GM18867 (cell line): Measurements from ENCODE around the gene CCM2L.

Experiments
- ATAC-seq: cut with Tn5 transposase; IDR thresholded peaks from one replicate; pipeline ENCODE4 v1.9.1; 2021; ENCODE audit warnings: mild to moderate bottlenecking, moderate library complexity; ENCODE audit not compliant: unreplicated experiment

The CCM2L gene

DNA sequence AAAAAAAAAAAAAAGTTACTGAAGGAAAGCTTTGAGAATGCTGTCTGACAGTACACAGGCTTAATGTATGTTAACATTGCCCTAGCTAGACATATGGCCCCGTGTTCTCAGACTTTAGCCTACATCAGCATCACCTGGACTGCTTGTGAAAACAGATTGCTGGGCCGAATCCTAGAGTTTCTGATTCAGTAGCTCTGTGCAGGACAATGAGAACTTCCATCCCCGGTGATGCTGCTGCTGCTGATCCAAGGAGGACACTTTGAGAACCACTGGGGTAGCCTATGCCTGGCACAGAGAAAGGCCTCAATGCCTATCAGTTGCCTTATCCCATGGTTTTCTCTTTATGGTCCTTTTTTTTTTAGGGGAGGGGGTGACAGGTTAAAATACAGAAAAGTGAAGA is 43.4 kb downstream of the CCM2L start:
- ATAC-seq: no peak

DNA sequence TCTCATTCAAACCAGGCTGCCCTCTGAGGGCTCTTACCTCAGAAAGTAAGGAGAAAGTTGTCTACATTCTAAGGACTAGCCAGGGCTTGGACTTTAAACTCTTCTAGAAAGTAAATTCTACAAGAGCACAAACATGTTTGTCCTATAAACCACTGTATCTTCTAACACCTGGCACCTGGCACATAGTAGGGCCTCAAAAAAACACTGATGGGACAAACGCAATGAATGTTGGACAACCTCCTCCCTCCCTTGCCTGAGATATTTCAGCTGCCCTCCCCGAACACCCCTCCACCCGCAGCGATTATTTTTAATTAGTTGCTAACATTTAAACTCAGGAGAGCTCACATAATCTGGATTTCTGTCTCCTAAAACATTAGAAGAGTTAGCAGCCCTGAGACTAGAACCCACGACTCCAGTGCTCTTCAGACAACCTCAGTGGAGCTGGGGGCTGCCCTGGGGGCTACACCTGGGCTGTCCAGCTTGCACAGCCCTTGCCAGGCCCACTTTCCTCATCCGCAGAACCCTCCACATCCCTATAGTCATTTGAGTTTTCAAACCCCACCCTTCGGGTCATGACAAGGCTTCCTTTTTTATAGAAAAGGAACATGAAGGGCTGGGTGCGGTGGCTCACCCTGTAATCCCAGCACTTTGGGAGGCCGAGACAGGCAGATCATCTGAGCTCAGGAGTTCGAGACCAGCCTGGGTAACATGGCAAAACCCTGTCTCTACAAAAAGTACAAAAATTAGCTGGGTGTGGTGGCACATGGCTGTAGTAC is 46.7 kb downstream of the CCM2L start:
- no peak for ATAC-seq

GRCh38 chr20:32057656-32058184 is 47.5 kb downstream of the CCM2L start:
- no peak for ATAC-seq

DNA sequence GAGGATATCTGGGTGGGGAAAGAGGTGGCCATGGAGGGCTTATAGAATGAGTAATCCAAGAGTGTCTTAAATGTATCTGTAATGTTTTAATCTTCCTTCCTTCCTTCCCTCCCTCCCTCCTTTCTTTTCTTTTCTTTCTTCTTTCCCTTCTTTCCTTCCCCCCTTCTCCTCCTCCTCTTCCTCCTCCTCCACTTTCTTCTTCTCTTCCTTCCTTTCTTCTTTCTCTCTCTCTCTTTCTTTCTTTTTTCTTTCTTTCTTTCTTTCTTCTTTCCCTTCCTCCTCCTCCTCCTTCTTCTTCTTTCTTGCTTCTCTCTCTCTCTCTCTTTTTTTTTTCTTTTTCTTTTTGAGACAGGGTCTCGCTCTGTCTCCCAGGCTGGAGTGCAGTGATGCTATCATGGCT is 49.0 kb downstream of the CCM2L start:
- ATAC-seq: no peak

DNA sequence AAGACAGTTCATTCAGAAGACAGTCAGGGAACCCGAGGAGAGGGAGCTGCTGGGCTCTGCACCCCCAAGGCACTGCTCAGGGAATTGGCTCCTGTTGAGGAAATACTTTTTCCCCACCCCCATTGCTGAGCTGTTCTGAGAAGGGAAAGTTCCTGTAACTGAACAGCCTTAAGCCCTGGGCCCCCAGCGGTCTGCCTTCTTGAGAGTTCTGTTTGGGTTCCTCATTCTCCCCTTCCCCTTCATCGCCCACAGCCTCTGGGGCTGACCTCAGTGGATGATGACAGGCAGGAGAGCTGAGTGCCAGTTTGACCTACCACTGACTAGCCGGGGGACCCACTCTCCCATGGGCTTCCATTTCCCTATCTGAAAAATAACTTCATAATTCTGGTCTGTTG is 52.5 kb downstream of the CCM2L start:
- no peak for ATAC-seq

- no peak for ATAC-seq
Observed at GRCh38 chr20:32063695-32064094, 53.5 kb downstream of the CCM2L start.

DNA sequence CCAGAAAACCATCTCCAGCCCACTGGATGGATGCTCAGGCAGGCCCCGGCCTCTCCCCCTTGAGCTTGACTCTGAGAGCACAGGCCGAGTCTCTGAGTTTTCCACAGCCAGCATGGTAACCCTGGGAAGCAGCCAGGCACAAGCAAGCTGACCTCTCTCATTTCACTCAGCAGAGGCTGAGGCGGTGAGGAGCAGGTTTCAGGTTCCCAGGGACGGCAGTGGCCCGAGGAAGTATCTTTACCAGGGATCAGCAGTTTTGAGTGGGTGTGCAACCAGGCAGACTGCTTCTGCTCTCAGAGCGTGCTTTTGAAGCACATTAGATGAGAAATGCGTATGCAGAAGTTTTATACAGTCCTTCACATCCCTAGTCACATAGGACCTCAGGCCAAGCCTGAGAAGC is 54.4 kb downstream of the CCM2L start:
- no peak for ATAC-seq

DNA sequence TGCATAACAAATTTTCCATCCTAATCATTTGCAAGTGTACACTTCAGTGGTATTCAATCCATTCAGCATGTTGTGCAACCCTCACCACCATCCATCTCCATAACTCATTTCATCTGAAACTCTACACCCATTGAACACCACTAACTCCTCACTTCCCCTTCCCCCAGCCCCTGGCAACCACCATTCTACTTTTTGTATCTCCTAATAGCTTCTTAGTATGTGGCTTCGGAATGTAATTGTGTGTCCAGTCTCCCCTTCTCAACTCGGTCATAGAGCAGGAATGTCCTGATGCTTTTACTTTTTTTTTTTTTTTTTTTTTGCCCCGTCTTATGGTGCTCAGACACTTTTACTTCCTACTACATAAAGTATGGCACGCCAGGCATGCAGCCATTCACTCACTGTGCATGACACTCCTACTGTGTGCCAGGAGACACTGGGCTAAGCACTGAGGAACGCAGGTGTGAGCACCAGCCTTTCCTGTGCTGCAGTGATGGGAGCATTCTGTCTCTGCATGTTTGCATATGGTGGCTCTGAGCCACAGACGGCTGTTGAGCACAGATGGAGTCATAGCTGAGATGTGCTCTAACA is 57.1 kb downstream of the CCM2L start:
- no peak for ATAC-seq

- ATAC-seq: no peak
Observed at GRCh38 chr20:32068174-32068573, 57.9 kb downstream of the CCM2L start.

DNA sequence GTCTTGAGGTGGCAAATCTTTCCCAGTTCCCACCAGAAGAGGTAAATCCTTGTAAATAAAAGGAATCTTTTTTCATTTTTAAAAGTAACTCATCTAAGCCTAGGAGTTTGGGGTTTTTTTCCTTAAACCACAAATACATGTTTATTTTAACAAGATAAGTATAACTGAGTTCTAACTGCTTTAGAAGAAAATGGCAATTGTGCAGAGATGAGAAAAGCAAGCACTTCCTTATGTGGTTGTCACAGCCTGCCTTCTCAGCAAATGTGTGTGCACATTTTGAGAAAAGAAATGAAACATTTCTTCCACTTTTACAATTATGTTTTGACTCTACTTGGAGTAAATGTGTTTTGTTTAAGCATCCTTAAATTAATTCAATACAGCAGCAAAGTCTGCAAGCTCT is 59.5 kb downstream of the CCM2L start:
- no peak for ATAC-seq

DNA sequence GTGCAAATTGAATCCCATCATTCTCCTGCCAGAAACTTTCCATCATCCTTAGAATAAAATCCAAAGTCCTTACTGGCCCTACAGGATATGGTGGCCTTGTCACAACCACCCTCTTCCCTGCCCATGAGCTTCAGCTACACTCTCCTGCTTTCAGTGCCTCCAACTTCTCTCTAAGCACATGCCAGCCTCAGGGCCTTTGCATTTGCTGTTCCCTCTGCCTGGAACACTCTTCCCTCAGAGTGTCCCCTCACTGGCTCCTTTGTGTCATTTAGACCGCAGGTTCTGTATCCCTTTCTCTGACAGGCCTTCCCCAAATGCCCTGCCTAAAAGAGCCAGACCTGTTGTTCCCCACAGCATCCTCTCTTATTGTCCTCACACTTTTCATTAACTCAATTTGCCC is 60.0 kb downstream of the CCM2L start:
- no peak for ATAC-seq

DNA sequence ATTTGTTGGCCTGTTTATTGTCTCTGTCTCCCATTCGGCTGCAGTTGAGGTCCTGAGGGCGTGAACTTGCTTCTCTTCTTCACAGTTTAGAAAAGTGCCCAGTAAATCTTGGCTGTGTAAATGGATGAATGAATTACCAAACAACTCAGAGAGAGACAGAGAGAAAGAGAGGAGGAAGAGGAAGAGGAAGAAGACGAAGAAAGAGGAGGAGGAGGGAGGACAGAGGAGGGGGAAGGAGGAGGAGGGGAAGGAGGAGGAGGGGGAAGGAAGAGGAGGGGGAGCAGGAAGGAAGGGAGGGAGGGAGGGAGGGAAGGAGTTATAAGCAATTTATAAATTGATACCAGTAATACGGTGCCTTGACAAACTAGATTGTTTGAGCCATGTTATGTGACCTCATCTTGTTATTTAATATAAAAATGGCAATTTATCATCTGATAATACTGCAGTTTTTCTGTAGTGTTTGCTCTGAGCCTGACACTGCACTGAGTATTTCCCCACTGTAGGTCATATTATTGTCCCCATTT is 60.5 kb downstream of the CCM2L start:
- no peak for ATAC-seq

- no peak for ATAC-seq
Observed at GRCh38 chr20:32071395-32072167, 61.3 kb downstream of the CCM2L start.

GRCh38 chr20:32072168-32072750 is 62.0 kb downstream of the CCM2L start:
- ATAC-seq: no peak

- ATAC-seq: no peak
Observed at GRCh38 chr20:32075534-32075933, 65.3 kb downstream of the CCM2L start.

- no peak for ATAC-seq
Observed at GRCh38 chr20:32077190-32077589, 67.0 kb downstream of the CCM2L start.

DNA sequence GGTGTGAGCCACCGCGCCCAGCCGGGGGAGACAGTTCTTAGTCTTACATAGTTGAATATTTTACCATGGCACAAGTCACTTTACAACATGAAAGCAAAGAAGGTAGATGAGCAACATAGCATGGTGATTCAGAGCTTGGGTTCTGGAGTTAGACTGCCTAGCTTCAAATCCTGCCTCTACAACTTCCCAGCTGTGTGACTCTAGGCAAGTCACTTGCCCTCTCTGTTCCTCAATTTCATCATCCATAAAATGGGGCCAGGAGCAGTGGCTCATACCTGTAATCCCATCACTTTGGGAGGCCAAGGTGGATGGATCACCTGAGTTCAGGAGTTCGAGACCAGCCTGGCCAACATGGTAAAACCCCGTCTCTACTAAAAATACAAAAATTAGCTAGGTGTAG is 68.1 kb downstream of the CCM2L start:
- ATAC-seq: no peak

- ATAC-seq: no peak
Observed at GRCh38 chr20:32078791-32079190, 68.6 kb downstream of the CCM2L start.

DNA sequence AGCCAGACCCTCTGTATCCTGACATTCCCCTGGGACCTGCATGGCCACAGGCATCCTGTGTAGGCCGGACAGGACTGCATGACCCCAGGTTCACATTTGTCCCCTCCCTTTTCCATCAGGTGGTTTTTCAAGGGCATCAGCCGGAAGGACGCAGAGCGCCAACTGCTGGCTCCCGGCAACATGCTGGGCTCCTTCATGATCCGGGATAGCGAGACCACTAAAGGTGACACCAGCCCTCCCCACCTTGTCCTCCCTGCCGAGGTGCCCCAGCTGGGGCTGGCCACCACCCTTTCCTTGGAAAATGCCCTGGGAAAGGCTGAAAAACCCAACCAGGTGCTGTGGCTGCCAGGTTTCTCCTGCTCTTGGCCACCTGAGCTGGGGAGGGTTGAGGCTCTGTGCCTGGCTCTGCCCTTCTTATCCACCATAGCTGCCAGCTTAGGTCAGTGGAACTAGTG is 69.4 kb downstream of the CCM2L start:
- ATAC-seq: no peak

DNA sequence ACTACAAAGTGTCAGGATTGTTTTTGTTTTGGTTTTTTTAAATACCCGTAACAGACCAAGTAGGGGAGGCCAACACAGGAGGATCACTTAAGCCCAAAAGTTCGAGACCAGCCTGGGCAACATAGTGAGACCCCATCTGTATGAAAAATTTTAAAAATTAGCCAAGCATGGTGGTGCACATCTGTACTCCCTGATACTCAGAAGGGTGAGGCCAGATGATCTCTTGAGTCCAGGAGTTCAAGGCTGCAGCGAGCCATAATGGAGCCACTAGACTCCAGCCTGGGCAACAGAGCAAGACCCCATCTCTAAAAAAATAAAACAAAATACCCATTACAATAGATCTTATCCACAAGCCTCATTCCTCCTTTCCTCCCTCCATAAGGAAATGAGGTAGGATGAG is 70.5 kb downstream of the CCM2L start:
- ATAC-seq: no peak
